Measurements from ENCODE around the gene RSRC1.
"Not testable (repeated sequence)": the region's sequence is repeated elsewhere in the genome, so short reads cannot be mapped to it uniquely, and the experiment has no call there.

RSRC1 gene

GRCh38 chr3:158101335-158102241, 8.3 kb upstream of the RSRC1 start:
- no peak for DNase-seq

- DNase-seq, result no peak
Observed at GRCh38 chr3:158102242-158103080, 7.4 kb upstream of the RSRC1 start.

- DNase-seq, result no peak
Observed at GRCh38 chr3:158103081-158103886, 6.6 kb upstream of the RSRC1 start.

DNA sequence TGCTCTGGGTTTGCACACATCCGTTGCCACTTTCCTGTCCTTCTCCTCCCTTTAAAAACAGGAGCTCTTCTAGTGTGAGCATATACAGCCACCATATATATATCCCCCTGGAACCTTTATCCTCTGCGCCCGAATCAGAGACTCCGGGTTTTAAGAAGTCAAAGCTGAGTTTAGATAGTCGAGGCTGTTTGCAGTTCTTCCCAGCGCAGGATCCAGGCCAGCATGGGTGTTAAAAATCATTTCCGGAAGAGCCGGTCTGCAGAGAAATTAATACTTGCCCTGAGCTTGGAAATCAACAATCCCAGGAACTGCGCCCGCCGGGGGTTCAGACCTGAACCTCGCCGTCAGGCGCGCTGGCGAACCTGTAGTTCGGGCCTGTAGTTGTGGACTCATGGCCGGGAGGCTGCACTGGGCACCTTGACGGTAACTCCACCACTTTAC, 6.0 kb upstream of the RSRC1 start:
- no peak for DNase-seq

DNA sequence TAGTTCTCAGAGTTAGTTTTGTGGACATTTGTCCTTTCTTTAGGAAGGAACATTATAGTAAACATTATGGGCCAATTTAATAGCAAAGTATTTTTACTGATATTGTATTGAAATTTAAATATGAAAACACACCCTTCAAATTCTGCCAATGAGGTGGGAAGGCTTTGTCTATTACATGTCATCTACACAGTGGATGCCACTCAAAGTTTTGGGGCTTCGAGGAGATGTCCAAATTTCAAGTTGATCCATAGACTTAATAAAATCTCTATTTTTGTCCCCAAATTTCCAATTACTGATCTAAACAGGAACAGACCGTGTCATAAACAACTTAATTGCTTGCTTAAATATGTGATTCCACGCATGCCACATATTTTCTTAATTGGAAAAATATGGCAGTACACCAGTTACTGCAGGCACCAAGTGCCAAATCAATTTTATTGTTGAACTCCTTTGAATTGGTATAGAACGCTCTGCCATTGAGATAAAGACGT, 5.4 kb upstream of the RSRC1 start:
- DNase-seq, result no peak

DNA sequence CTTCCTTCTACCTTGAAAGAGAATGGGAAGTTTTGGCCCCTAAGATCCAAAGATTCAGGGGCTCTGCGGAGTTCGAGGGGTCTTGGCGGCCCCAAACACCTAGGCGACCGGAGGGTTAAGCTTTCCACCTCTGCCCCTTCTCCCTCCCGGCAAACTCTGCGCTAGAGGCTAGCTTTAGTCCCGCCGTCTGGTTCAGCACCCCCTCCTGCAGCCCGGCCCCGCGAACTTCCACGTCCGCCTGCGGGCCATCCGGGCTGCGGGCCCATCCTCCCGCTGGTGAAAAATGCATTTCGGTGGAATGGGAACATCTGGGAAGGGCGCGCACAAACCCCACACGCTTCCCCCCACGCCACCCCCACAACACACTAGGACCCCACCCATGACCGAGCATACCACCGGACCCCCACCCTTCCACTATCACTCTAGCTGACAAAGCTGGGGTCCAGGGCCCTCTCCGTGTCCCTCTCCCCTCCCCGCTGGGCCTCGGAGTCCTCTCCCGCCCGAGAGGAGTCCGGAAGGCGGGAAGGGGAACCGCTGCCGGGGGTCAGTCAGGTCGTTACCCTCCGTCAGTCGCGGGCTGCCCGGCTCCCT, 4.7 kb upstream of the RSRC1 start:
- no peak for DNase-seq

GRCh38 chr3:158105710-158106253, 4.1 kb upstream of the RSRC1 start:
- no peak for DNase-seq

- DNase-seq, result no peak
Observed at GRCh38 chr3:158106766-158107471, 3.0 kb upstream of the RSRC1 start.

GRCh38 chr3:158107605-158108444, 2.1 kb upstream of the RSRC1 start:
- no peak for DNase-seq

DNA sequence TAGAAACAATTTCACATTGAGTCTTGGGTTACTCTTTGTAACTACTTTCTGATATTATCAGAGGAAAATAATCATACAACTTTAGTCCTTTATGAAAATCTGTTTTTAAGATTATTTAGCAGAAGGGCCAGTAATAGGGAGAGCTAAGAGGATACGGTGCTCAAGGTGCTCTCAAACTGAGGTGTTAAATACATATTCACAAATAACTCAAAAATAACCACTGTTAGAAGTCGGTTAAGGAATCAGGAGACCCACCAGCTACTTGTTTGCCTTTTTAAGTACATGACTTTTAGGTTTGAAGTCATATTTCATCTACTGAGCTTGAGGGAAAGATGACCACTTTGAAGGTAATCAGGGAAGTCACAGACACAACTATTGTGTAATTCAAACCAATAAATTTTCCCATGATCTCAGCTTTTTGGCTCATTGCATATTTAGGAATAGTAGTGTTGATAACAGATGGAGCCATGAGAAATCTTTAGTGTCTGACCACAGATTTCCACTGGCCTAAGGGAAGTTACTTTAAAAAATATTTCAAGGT, 1.4 kb upstream of the RSRC1 start:
- DNase-seq, result no peak

DNA sequence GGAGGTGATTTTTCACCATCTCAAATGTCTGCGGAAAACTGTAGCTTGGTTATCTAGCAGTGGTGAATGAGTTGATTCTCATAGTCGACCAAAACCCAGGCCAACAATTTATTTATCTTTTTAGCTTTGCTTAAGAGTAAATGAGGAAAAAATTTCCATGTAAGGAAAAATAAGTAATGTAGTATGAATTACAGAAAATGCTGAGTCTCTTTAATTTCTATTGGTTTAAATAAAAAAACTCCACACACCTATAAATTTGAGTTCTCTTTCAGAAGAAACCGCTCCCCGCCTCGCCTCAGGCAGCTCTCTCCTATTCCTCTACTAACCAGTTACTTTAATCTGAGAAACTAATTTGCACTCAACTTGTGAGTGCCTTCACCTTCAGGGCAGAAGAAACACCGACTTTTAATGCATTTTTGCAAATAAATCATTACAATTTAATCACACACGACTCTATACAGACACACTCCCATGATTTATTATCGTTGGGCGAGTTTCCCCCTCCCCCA, 540 bp upstream of the RSRC1 start:
- DNase-seq, result no peak

DNA sequence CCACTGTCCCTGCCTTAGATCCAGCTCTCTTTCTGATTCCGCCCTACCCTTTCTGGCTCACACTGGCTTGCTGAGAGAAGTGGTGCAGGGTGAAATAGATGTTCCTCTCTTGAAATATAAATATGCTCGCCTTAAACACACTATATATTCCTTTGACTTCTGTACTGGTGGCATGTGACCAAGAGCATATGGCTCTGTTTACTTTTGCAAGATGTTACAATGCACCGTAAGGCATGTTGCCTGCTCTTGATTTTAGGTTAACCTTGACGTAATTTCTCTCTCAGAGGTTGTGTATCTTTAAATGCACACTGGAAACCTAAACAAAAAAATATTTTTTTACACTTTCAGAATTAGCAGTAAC, 749 bp downstream of the RSRC1 start:
- DNase-seq, result no peak

DNA sequence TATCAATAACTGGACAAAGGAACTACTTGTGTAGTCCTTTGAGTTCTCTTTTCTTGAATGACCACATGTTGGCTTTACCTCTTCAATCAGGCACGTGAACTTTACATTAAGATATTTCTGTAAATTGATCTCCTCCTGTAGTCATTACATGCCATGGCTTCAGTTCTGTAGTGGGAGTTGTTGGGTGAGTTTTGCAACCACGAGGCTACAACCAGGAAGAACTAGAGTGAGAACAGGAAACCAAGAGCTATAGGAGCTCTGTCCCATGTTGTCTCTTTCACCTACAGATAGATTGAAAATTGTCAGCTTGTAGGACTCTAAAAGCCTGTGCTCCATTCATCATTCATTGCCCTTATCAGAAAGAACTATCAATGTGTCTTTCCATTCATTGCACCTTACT, 2.0 kb downstream of the RSRC1 start:
- no peak for DNase-seq

DNA sequence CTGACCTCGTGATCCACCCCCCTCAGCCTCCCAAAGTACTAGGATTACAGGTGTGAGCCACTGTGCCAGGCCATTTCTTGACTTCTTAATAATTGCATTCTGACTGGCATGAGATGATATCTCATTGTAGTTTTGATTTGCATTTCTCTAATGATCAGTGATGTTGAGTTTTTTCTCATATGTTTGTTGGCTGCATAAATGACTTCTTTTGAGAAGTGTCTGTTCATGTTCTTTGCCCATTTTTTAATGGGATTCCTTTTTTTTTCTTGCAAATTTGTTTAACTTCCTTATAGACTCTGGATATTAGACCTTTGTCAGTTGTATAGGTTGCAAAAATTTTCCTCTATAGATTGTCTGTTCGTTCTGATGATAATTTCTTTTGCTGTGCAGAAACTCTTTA, 3.7 kb downstream of the RSRC1 start:
- not testable (repeated sequence) for DNase-seq

DNA sequence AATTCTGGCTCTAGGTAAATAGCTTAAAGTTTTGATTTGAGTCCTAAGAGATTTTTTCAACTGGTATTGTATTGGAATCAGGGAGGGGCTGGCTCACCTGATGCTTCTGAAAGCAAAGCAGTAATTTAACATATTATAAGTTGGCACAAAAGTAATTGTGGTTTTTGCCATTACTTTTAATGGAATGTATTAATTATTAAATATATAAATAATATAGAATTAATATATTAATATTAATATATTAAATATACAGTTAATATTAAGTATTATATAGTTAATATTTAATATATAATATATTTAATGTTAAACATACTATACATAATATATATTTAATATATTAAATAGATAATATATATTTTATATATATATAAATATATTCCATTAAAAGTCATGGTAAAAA, 10.4 kb downstream of the RSRC1 start:
- no peak for DNase-seq

DNA sequence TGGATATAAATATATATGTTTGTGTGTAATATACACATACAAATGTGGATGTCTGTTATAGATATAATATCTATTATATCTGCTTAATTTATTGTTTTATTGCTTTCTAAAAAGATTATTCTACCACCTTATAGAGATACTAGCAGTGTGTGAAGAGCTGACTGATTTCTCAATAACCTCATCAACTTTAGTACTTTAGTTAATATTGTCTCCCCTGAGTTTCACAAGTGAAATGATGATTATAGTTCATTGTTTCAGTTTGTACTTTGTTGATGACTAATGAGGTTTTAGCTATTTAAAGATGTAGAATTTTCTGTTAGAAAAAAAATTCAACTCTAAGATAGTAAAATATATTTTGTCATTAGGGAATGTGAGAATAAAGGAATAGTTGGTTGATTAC, 11.4 kb downstream of the RSRC1 start:
- no peak for DNase-seq

DNA sequence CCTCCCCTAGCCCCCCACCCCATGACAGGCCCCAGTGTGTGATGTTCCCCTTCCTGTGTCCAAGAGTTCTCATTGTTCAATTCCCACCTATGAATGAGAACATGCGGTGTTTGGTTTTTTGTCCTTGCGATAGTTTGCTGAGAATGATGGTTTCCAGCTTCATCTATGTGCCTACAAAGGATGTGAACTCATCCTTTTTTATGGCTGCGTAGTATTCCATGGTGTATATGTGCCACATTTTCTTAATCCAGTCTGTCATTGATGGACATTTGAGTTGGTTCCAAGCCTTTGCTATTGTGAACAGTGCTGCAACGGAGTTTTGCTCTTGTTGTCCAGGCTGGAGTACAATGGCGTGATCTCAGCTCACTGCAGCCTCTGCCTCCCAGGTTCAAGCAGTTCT, 12.8 kb downstream of the RSRC1 start:
- not testable (repeated sequence) for DNase-seq

- no peak for DNase-seq
Observed at GRCh38 chr3:158127250-158128219, 17.6 kb downstream of the RSRC1 start.

DNA sequence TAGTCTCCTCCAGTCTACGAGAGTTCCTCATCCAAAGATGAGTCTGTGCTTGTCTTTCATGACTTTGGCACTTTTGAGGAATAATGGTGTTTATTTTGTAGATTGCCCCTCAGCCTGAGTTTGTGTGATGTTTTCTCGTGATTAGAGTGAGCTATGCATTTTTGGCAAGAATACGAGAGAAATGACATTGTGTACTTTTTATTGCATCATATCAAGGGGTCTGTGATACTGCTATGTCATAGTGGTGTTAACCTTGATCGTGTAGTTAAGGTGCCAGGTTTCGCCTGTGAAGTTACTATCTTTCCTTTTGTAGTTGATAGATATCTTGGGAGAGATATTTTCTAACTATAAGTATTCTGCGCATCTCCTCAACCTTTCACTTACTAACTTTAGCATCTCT, 18.9 kb downstream of the RSRC1 start:
- DNase-seq, result no peak

Measured in CD4-positive, alpha-beta T cell treated with Interleukin-17A for 1 hour (primary cell).